Activated T-cell treated with anti-CD3 and anti-CD28 coated beads, Interleukin-2, amount 50 U/mL, for 72 hours (primary cell): ENCODE results near the gene CYB5R4. TPM values are rescaled to one million over a fixed set of nuclear protein-coding genes. Genes with fewer than 3 reads are reported as not detected.

ENCODE experiments used
- ATAC-seq, 2 donors: fragments of 150-1000 bp; cut with Tn5 transposase; replicated peaks in 1 of 2; 2 replicates each; pipeline ENCODE4 v1.10.0; 2021; ENCODE audit warnings: moderate library complexity in 2 of 2, mild to moderate bottlenecking in 1 of 2
- DNase-seq, 2 donors: peaks; one replicate each; pipeline ENCODE4 v3.0.0; 2021 to 2022; ENCODE audit warnings: mixed read lengths in 1 of 2
- H3K27ac Mint-ChIP-seq: one replicate; pipeline ENCODE4 v1.8.0; 2022; ENCODE audit warnings: mild to moderate bottlenecking, moderate library complexity, mixed read lengths
- H3K27me3 Mint-ChIP-seq: one replicate; pipeline ENCODE4 v1.8.0; 2022; ENCODE audit warnings: low read depth, mixed read lengths
- H3K36me3 Mint-ChIP-seq, 2 donors: one replicate each; pipeline ENCODE4 v1.8.0; 2022; ENCODE audit warnings: mixed read lengths in 2 of 2, mild to moderate bottlenecking in 1 of 2; ENCODE audit not compliant: insufficient read depth in 2 of 2
- H3K4me1 Mint-ChIP-seq: one replicate; pipeline ENCODE4 v1.8.0; 2022; ENCODE audit warnings: low read depth, mixed read lengths
- H3K4me3 Mint-ChIP-seq, 2 donors: one replicate each; pipeline ENCODE4 v1.8.0; 2022; ENCODE audit warnings: mild to moderate bottlenecking in 2 of 2, mixed read lengths in 2 of 2, moderate library complexity in 2 of 2
- H3K9me3 Mint-ChIP-seq, 2 donors: one replicate each; pipeline ENCODE4 v1.8.0; 2022; ENCODE audit warnings: mixed read lengths in 2 of 2
- total RNA-seq, 2 donors: library from RNA; stranded (reverse); gene quantifications; one replicate each; pipeline ENCODE4 v1.2.3, GENCODE V29; 2022

Gene CYB5R4
- total RNA-seq, 2 donors from 2014 or later, result 26.7 to 32.0 TPM

- Mint-ChIP-seq H3K27me3 (peaks cover 56% of the 10 kb centered on the region), H3K4me1 (peaks cover 12% of the 10 kb centered on the region), H3K4me3 (no peak overlapping the region), H3K27ac (no peak overlapping the region), H3K36me3 (no peaks in the 10 kb centered on the region), H3K9me3 (no peaks in the 10 kb centered on the region)
- no peak for DNase-seq
- ATAC-seq, result no peak
Measured at GRCh38 chr6:83849610-83850009, 9.9 kb upstream of the CYB5R4 start.

DNA sequence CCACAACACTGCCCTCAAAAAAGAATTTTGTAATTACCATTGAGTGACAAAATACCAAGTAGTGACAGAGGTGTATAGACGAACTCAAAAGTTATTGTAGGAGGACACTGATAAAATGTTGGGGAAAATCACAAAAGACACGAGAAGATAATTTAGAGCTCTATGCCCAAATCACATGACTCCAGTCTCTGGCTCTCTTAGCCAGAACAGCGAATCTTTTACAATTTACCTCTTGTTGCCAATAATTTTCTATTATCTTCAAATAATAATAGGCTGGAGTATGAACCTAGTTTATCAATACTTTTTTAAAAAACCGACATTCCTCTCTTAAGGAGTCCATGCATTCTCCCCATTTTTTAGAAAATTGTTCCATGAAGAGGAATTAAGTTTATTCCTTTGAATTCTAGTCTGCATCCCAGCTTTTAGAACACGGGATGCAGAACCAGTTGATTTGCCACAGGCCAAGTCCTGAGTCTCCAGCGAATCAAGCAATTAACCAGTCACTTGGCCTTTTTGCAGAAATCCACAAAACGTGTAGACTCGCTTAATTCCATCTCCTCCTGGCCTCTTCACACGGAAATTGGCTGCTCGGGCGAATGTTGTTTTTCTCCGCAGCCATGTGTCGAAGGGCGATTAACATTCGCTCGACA is 6.8 kb upstream of the CYB5R4 start:
- peaks cover 70% of the 10 kb centered on the region for H3K27me3 Mint-ChIP-seq
- H3K9me3 Mint-ChIP-seq, result no peaks in the 10 kb centered on the region
- H3K4me1 Mint-ChIP-seq, result peaks cover 12% of the 10 kb centered on the region
- no peak overlapping the region for H3K27ac Mint-ChIP-seq
- DNase-seq (no peak), ATAC-seq (no peak)
- no peaks in the 10 kb centered on the region for H3K36me3 Mint-ChIP-seq
- H3K4me3 Mint-ChIP-seq, result peak overlapping the region; percentile 76 to 90

DNA sequence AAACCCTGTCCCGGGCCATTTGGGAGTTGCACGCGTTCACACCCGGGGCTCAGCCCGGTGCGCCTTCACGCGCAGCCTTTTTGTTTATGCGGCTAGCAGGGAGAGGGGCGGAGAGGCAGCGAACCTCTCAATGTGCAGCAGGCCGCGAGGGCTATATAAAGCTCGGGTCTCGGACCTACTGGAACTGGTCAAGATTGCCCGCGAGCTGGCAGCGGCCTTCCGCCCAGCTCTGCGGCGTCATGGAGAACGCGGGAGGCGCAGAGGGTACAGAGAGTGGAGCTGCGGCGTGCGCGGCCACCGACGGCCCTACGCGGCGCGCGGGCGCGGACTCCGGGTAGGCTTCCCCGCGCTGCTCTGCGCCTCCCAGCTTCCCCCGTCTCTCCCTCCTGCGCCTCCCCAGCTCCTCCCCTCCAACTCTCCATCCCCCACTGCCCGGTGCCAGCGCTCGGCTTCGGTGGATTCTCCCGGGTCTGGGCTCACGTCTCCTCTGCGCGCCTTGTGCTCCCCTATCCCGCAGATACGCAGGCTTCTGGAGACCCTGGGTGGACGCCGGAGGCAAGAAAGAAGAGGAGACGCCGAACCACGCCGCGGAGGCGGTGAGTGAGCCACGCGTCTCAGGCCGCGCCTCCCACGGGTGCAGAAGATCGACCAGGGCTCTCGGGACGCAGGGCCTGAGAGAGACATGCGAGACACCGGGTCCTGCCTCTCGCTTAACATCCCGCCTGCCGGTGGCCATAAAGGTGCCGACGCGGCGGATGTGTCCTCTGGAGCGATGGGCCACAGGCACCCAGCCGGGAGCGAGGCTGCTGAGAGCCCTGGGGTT is 6.1 kb upstream of the CYB5R4 start, which contains the start of gene RIPPLY2:
RIPPLY2 (plus strand) TSS at position 183 of the 823 bp plus-strand sequence; CDS start at position 240, 57 bp downstream.
- Mint-ChIP-seq H3K4me3 (peak within 1 kb of the TSS; percentile 76 to 90), H3K36me3 (no peaks in the 10 kb centered on the region), H3K4me1 (peaks cover 12% of the 10 kb centered on the region), H3K27me3 (peaks cover 67% of the 10 kb centered on the region), H3K27ac (no peak within 1 kb of the TSS), H3K9me3 (no peaks in the 10 kb centered on the region)
- DNase-seq (peak; percentile 3 to 10), ATAC-seq (peak; percentile 73 to 83)

GRCh38 chr6:83854001-83854501 is 5.4 kb upstream of the CYB5R4 start:
- peaks cover 12% of the 10 kb centered on the region for H3K4me1 Mint-ChIP-seq
- H3K27ac Mint-ChIP-seq, result no peak overlapping the region
- ATAC-seq, result peak; percentile 13 to 18
- peaks cover 61% of the 10 kb centered on the region for H3K27me3 Mint-ChIP-seq
- H3K9me3 Mint-ChIP-seq, result no peaks in the 10 kb centered on the region
- H3K36me3 Mint-ChIP-seq, result no peaks in the 10 kb centered on the region
- no peak for DNase-seq
- peak overlapping the region; percentile 76 to 90 for H3K4me3 Mint-ChIP-seq

DNA sequence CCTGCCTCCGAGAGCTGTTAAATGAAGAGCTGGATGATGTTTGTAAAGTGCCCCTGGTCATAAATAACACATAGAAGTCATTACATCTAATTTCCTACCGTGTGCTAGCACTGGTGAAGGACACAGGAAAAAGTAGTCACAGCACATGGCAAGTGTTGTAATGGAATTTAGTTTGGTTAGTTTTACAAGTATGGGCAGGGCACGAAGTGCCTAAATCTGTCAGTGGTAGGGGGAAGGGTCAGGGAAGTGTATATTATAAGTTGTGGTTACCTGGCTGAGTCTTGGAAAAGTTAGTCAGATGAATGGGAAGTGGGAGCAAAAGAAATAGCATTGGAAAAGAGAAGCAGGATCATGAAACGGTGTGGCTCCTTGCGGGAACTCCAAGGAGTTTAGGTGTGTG is 4.7 kb upstream of the CYB5R4 start:
- H3K27me3 Mint-ChIP-seq, result peaks cover 54% of the 10 kb centered on the region
- no peak overlapping the region for H3K27ac Mint-ChIP-seq
- no peaks in the 10 kb centered on the region for H3K9me3 Mint-ChIP-seq
- ATAC-seq (no peak), DNase-seq (no peak)
- H3K36me3 Mint-ChIP-seq, result no peaks in the 10 kb centered on the region
- H3K4me3 Mint-ChIP-seq, result peak overlapping the region in 1 of 2 donors; percentile 90
- peaks cover 12% of the 10 kb centered on the region for H3K4me1 Mint-ChIP-seq

- no peaks in the 10 kb centered on the region for H3K9me3 Mint-ChIP-seq
- peak overlapping the region; percentile 92 for H3K27ac Mint-ChIP-seq
- H3K4me3 Mint-ChIP-seq, result peak overlapping the region; percentile 92 to 96
- H3K27me3 Mint-ChIP-seq, result peaks cover 7% of the 10 kb centered on the region
- no peak for DNase-seq
- H3K4me1 Mint-ChIP-seq, result peaks cover 20% of the 10 kb centered on the region
- H3K36me3 Mint-ChIP-seq, result peaks cover under 1 to 2% of the 10 kb centered on the region in 2 donors
- ATAC-seq, result no peak
Measured at GRCh38 chr6:83860359-83860755, 868 bp downstream of the CYB5R4 start.

- Mint-ChIP-seq H3K4me3 (peak overlapping the region; percentile 92 to 96), H3K9me3 (no peaks in the 10 kb centered on the region), H3K27ac (peak overlapping the region; percentile 92), H3K36me3 (peaks cover 2 to 5% of the 10 kb centered on the region in 2 donors), H3K4me1 (peaks cover 20% of the 10 kb centered on the region), H3K27me3 (peaks cover under 1% of the 10 kb centered on the region)
- no peak for DNase-seq
- ATAC-seq, result no peak
Measured at GRCh38 chr6:83860782-83861495, 1.4 kb downstream of the CYB5R4 start.

DNA sequence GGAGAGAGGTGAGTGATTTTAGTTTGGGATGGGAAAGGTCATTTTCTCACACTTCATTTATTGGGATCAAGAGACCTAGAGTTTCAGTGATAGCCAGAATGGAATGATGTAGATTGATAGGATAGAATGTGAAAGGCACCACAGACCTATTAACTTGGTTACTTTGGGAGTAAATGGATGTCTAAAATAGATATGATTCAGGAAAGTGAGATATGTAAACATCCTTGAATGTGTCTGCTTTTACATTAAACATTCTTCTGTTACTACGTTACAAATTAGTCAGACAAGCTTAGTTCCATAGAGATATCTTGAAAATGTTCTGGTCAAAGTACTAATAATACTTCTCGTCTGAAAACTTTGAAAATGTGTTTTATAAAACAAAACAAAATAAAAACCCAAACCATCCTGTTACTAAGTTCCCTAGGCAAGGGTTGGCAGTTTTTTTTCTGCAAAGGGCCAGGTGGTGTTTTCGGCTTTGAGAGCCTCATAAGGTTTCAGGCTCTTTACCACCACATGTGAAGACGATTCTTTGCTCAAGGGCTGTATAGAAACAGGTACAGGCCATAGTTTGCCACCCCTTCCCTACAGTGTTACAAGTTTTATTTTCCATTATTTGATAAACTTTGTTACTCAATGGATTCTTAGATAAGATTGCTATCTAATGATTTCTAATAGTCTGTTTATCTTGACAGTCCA is 3.4 kb downstream of the CYB5R4 start:
- no peak overlapping the region for H3K27ac Mint-ChIP-seq
- no peaks in the 10 kb centered on the region for H3K27me3 Mint-ChIP-seq
- peaks cover 20% of the 10 kb centered on the region for H3K4me1 Mint-ChIP-seq
- ATAC-seq (no peak), DNase-seq (no peak)
- H3K4me3 Mint-ChIP-seq, result no peak overlapping the region
- peaks cover 10 to 21% of the 10 kb centered on the region in 2 donors for H3K36me3 Mint-ChIP-seq
- H3K9me3 Mint-ChIP-seq, result peaks cover 6% of the 10 kb centered on the region in 2 donors

GRCh38 chr6:83867043-83867442 is 7.6 kb downstream of the CYB5R4 start:
- Mint-ChIP-seq H3K27me3 (no peaks in the 10 kb centered on the region), H3K27ac (no peak overlapping the region), H3K4me1 (peaks cover 7% of the 10 kb centered on the region), H3K9me3 (peaks cover 6% of the 10 kb centered on the region in 2 donors), H3K36me3 (peaks cover 9 to 30% of the 10 kb centered on the region in 2 donors), H3K4me3 (no peak overlapping the region)
- no peak for DNase-seq
- no peak for ATAC-seq

DNA sequence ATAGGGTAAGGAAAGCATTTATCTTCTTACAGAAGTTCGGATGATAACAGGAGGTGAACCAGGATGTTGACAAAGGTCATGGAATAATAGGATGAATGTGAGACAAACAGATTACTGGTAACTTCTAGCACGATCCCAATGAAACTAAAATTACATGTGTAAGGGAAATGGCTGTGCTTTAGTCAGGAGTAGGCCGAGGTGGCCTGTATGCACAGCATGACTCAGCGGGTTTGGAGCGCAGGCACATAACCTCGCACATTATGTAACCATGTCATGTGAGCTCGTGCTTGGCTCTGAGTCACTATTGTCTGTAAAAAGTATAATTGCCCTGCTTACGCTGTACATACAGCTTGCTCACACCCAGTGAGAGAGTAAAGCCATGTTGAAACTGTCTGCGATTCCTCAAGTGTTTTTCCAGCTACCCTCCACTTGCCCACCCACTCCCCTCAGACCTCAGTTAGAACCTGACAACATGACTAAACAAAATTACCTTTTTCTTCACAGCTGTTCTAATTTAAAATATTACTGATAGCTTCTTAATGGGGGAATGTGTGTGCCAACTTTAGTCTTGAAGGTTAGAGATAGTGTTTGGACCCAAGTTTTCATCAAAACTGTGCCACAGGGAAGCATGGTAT is 8.2 kb downstream of the CYB5R4 start:
- no peaks in the 10 kb centered on the region for H3K27me3 Mint-ChIP-seq
- peaks cover 9 to 30% of the 10 kb centered on the region in 2 donors for H3K36me3 Mint-ChIP-seq
- ATAC-seq (no peak), DNase-seq (peak; percentile 10 to 11)
- peaks cover 6% of the 10 kb centered on the region in 2 donors for H3K9me3 Mint-ChIP-seq
- H3K4me3 Mint-ChIP-seq, result no peak overlapping the region
- no peak overlapping the region for H3K27ac Mint-ChIP-seq
- H3K4me1 Mint-ChIP-seq, result peaks cover 8% of the 10 kb centered on the region

- Mint-ChIP-seq H3K4me1 (peaks cover 16% of the 10 kb centered on the region), H3K27me3 (no peaks in the 10 kb centered on the region), H3K9me3 (peaks cover 6% of the 10 kb centered on the region in 2 donors), H3K4me3 (no peak overlapping the region), H3K36me3 (peaks cover 9 to 30% of the 10 kb centered on the region in 2 donors), H3K27ac (no peak overlapping the region)
- DNase-seq (no peak), ATAC-seq (no peak)
Measured at GRCh38 chr6:83868639-83869038, 9.2 kb downstream of the CYB5R4 start.

- Mint-ChIP-seq H3K9me3 (peaks cover 6% of the 10 kb centered on the region in 2 donors), H3K27ac (no peak overlapping the region), H3K27me3 (no peaks in the 10 kb centered on the region), H3K4me1 (peaks cover 18% of the 10 kb centered on the region), H3K4me3 (no peak overlapping the region), H3K36me3 (peaks cover 9 to 27% of the 10 kb centered on the region in 2 donors)
- ATAC-seq (no peak), DNase-seq (no peak)
Measured at GRCh38 chr6:83870649-83871048, 11.2 kb downstream of the CYB5R4 start.
